Fibroblast of mammary gland (primary cell): ENCODE results near the gene LAIR1.

Experiments
- DNase-seq: peaks from one replicate; pipeline ENCODE4 v3.0.0-alpha.2; 2010; ENCODE audit warnings: low read depth
- H3K4me3 ChIP-seq: 2 replicates; pipeline ENCODE4 v1.5.1; 2011; ENCODE audit warnings: low read depth, mild to moderate bottlenecking, low read length, moderate library complexity; ENCODE audit not compliant: control insufficient read depth
- CTCF ChIP-seq: conservative IDR thresholded peaks from 2 replicates; pipeline ENCODE4 v1.5.1; 2011; ENCODE audit warnings: low read depth, low read length, inconsistent platforms; ENCODE audit not compliant: control insufficient read depth, insufficient read depth

The LAIR1 gene

GRCh38 chr19:54338521-54338920, 26.2 kb downstream of the LAIR1 start:
- no peak overlapping the region for H3K4me3 ChIP-seq
- DNase-seq, result no peak
- no peak for TF ChIP-seq CTCF

- no peak overlapping the region for H3K4me3 ChIP-seq
- DNase-seq, result no peak
- no peak for TF ChIP-seq CTCF
Observed at GRCh38 chr19:54337858-54338230, 26.9 kb downstream of the LAIR1 start.

GRCh38 chr19:54336893-54337857, 27.6 kb downstream of the LAIR1 start:
- TF ChIP-seq CTCF, result no peak
- H3K4me3 ChIP-seq, result no peak overlapping the region
- no peak for DNase-seq

- H3K4me3 ChIP-seq, result no peak overlapping the region
- no peak for TF ChIP-seq CTCF
- DNase-seq, result no peak
Observed at GRCh38 chr19:54335979-54336892, 28.5 kb downstream of the LAIR1 start.

GRCh38 chr19:54335164-54335563, 29.6 kb downstream of the LAIR1 start:
- no peak overlapping the region for H3K4me3 ChIP-seq
- no peak for DNase-seq
- no peak for TF ChIP-seq CTCF

- no peak for DNase-seq
- TF ChIP-seq CTCF, result no peak
- H3K4me3 ChIP-seq, result no peak overlapping the region
Observed at GRCh38 chr19:54333586-54334298, 31.0 kb downstream of the LAIR1 start.
